ENCODE data around the gene BTRC. TPM values are rescaled to one million over a fixed set of nuclear protein-coding genes. Genes with fewer than 3 reads are reported as not detected.

Gene BTRC
- total RNA-seq = 18.5 and 19.7 TPM in 2 replicates
- polyA plus RNA-seq = 10.0 and 11.6 TPM in 2 replicates
- 8.1 and 8.4 TPM in 2 replicates for polyA plus RNA-seq (2011; cell fraction: cytosol; rRNA removed)
- polyA plus RNA-seq (2011; cell fraction: nucleus; rRNA removed) = 22.1 and 23.8 TPM in 2 replicates
- 17.7 and 17.9 TPM in 2 replicates for polyA plus RNA-seq (2012)
- 32.2 and 33.9 TPM in 2 replicates for polyA minus RNA-seq
- polyA minus RNA-seq (2011; cell fraction: cytosol; rRNA and poly(A)+ RNA removed) = 10.0 TPM
- polyA minus RNA-seq (2011; cell fraction: nucleus; rRNA and poly(A)+ RNA removed) = 24.4 and 31.6 TPM in 2 replicates
- Bru-seq, nascent RNA = percentile 76 among the genes with signal in this experiment
- BruChase-seq, experiment 1, labeled RNA remaining after a 6-hour chase = percentile 68 among the genes with signal in this experiment
- BruChase-seq, experiment 2, labeled RNA remaining after a 2-hour chase = percentile 74 among the genes with signal in this experiment
- long read RNA-seq, full-length matches to known transcripts = 21 of 31 reads
- long read RNA-seq, partial matches to known transcripts = 1 of 31 reads
- long read RNA-seq, other reads (novel, unspliced or antisense) = 9 of 31 reads

DNA sequence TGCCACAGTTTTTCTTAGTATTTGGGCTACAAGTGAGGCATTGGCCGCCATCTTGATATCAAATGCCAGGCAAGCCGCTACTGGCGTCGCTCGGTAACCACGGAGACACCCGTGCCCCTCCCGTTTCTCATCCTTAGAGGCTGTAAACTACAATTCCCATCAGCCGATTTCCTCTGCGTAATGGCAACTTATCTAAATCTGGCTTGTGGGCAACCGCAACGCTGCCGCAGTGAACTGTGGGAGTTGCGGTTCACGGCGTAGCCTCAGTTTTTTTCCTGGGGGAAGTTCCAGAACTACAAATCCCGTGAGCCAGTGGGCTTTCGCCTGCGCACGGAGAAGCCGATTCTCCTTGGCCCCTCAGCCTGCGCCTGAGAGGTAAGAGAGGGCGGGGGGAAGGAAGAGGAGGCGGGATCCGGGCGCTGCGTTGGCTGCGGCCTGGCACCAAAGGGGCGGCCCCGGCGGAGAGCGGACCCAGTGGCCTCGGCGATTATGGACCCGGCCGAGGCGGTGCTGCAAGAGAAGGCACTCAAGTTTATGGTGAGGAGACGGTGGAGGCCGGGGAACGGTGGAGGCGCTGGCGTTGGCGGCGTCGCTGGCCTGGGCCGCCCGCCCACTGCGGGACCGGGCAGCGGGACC is at the start of gene BTRC:
BTRC (plus strand) TSS at position 474 of the 636 bp plus-strand sequence; CDS start at position 490, 16 bp downstream.
- Histone ChIP-seq H3K27ac (ENCODE audit: insufficient read depth, low read depth, low read length) (peak within 1 kb of the TSS; percentile 61), H3K36me3 (ENCODE audit: control insufficient read depth in 2 of 2, extremely low read depth in 1 of 2, insufficient read depth in 2 of 2, low read length in 2 of 2) (no peaks in the 10 kb centered on the region), H3K79me2 (ENCODE audit: control insufficient read depth, insufficient read depth, low read length) (peaks cover 13% of the 10 kb centered on the region), H3K4me2 (ENCODE audit: insufficient read depth, low read length) (peak within 1 kb of the TSS; percentile 91), H3K9ac (replicated peaks; ENCODE audit: extremely low read depth, insufficient read depth, low read length) (peak within 1 kb of the TSS; percentile 73), H3K27me3 (ENCODE audit: control insufficient read depth in 2 of 2, insufficient read depth in 2 of 2, low read length in 2 of 2) (peaks cover 5 to 6% of the 10 kb centered on the region in 2 experiments), H2AFZ (ENCODE audit: low read depth, low read length) (peak within 1 kb of the TSS; percentile 100), H4K20me1 (replicated peaks; ENCODE audit: control insufficient read depth, extremely low read depth, insufficient read depth, low read length) (no peaks in the 10 kb centered on the region), H3K9me1 (replicated peaks; ENCODE audit: control insufficient read depth, extremely low read depth, insufficient read depth, low read length) (no peaks in the 10 kb centered on the region), H3K4me1 (ENCODE audit: control insufficient read depth, extremely low read depth, insufficient read depth, low read length) (peaks cover 11% of the 10 kb centered on the region), H3K4me3 (replicated peaks in 1 of 3; ENCODE audit: insufficient read depth in 1 of 3, low read depth in 1 of 3, low read length in 3 of 3) (peak within 1 kb of the TSS; percentile 76 to 97 (median 78)), H3K9me3 (replicated peaks; ENCODE audit: control insufficient read depth, insufficient read depth, low read length) (no peaks in the 10 kb centered on the region)
- no peak for TF ChIP-seq FOS (IDR thresholded peaks at IDR 0.05; ENCODE audit: borderline replicate concordance, insufficient read depth, low read length)
- peak; percentile 50 for TF ChIP-seq GATA2 (IDR thresholded peaks at IDR 0.05; ENCODE audit: insufficient read depth, insufficient read length, low read depth, low read length)
- no peak for TF ChIP-seq MAX (IDR thresholded peaks at IDR 0.05; ENCODE audit: insufficient read depth, insufficient read length)
- no peak for TF ChIP-seq JUN (IDR thresholded peaks at IDR 0.05; ENCODE audit: borderline replicate concordance, insufficient read depth, insufficient read length, low read depth)
- no peak for TF ChIP-seq EZH2 (IDR thresholded peaks at IDR 0.05; ENCODE audit: borderline replicate concordance, low read depth, low read length, severe bottlenecking)
- no peak for TF ChIP-seq CTCF (IDR thresholded peaks at IDR 0.05; ENCODE audit: extremely low read depth in 1 of 2, insufficient read depth in 1 of 2, low read depth in 1 of 2, low read length in 2 of 2)
- no peak for TF ChIP-seq MYC (IDR thresholded peaks at IDR 0.05; ENCODE audit: low read depth, low read length)
- peak; percentile 69 for TF ChIP-seq POLR2AphosphoS5 (IDR thresholded peaks at IDR 0.05; ENCODE audit: insufficient read depth, low read depth, low read length)
- peak; percentile 72 for TF ChIP-seq POLR2A (IDR thresholded peaks at IDR 0.05; ENCODE audit: low read depth, low read length)
- intact Hi-C loops (cut with micrococcal nuclease) (loop anchor here (1.0 to 5.0 kb wide), 2 partner anchors 12 to 88 kb away; no protein-coding TSS in a partner anchor), dilution Hi-C loops (cut with MboI; ENCODE audit: extremely low pct_ligation_motif_present, low sequenced_read_pairs) (no loop called here)
- FAIRE-seq = peak; percentile 96
- DNase-seq (ENCODE audit: low read depth, low spot score) = peak; percentile 100
- CTCF ChIA-PET = interaction anchor here (0.7 to 3.3 kb wide), 9 partner anchors 10 to 113 kb away, joined by 3 to 19 read pairs (median 4); no protein-coding TSS in a partner anchor
- POLR2A ChIA-PET = interaction anchor here (0.6 kb wide), 1 partner anchor 404 kb away, joined by 3 read pairs; no protein-coding TSS in a partner anchor
- BruUV-seq (replicated peaks) = no TSS peak
